Kidney (tissue), 14 donors: ENCODE data around the gene GIMAP8. TPM values are rescaled to one million over a fixed set of nuclear protein-coding genes. Genes with fewer than 3 reads are reported as not detected.

Experiments
- DNase-seq, 5 donors: peaks; one replicate each; pipeline ENCODE4 v3.0.0-alpha.2; 2013 to 2020
- FAIRE-seq: peaks from 2 replicates; lab custom pipeline; 2012; peaks lifted over from hg19 to GRCh38; lab: Jason Lieb, UNC
- H3K27ac ChIP-seq, 2 donors: one replicate each; pipeline ENCODE4 v1.7.0; 2013; ENCODE audit warnings: low read depth in 2 of 2, low read length in 2 of 2, inconsistent platforms in 1 of 2
- H3K27me3 ChIP-seq: one replicate; pipeline ENCODE4 v1.7.1; 2013; ENCODE audit warnings: low read length, inconsistent platforms; ENCODE audit not compliant: control insufficient read depth, insufficient read depth
- H3K36me3 ChIP-seq, 3 donors: one replicate each; pipeline versions ENCODE4 v1.7.0 to v1.7.1; 2013; ENCODE audit warnings: low read length in 3 of 3, control low read depth in 1 of 3, inconsistent platforms in 1 of 3; ENCODE audit not compliant: insufficient read depth in 3 of 3, control insufficient read depth in 2 of 3
- H3K4me1 ChIP-seq, 3 donors: one replicate each; pipeline versions ENCODE4 v1.7.0 to v1.7.1; 2013; ENCODE audit warnings: low read length in 3 of 3, inconsistent platforms in 1 of 3, low read depth in 1 of 3; ENCODE audit not compliant: control insufficient read depth in 2 of 3, insufficient read depth in 2 of 3
- H3K4me3 ChIP-seq, 3 donors: one replicate each; pipeline versions ENCODE4 v1.7.0 to v1.8.1; 2013; ENCODE audit warnings: low read length in 3 of 3, control low read depth in 1 of 3, inconsistent platforms in 1 of 3
- H3K9ac ChIP-seq, 3 donors: one replicate each; pipeline versions ENCODE4 v1.7.0 to v1.7.1; 2013; ENCODE audit warnings: low read length in 3 of 3, control low read depth in 1 of 3, inconsistent platforms in 1 of 3
- H3K9me3 ChIP-seq, 3 donors: one replicate each; pipeline versions ENCODE4 v1.7.0 to v1.7.1; 2013; ENCODE audit warnings: low read length in 3 of 3, control low read depth in 1 of 3, inconsistent platforms in 1 of 3; ENCODE audit not compliant: control insufficient read depth in 2 of 3, insufficient read depth in 1 of 3
- intact Hi-C: fragments of 100-400 bp; cut with DNase I; formaldehyde crosslinking; loops from one replicate; pipeline ENCODE4 v1.11.1; 2022
- polyA plus RNA-seq: library from polyadenylated mRNA; stranded (reverse); fragments of 350-450 nt; fragmentation: Illumina TruSeq; extraction: RNeasy Lipid Tissue Mini Kit (QIAGEN cat#74804); gene quantifications from one replicate; pipeline ENCODE4 v1.2.3, GENCODE V29; 2014; ENCODE audit warnings: low read depth, low replicate concordance; ENCODE audit not compliant: insufficient read depth
- total RNA-seq: library from RNA; stranded (reverse); fragmentation: NEBNext Ultra II Directional; extraction: Animal tissue kit (Norgen Biotek cat#: 25700); gene quantifications from one replicate; pipeline ENCODE4 v1.2.1, GENCODE V29; 2021
- TF ChIP-seq, protein P1 (sequence below): IDR thresholded peaks from 3 replicates; pipeline ENCODE4 v1.5.1; 2012; ENCODE audit warnings: mild to moderate bottlenecking, moderate library complexity, borderline replicate concordance; ENCODE audit not compliant: insufficient read depth; ENCODE audit errors: extremely low read depth
- donor health status: control.
- donor health status: control.
- donor health status: control.
- donor health status: control.
- donor health status: control.
- donor health status: DM: yes; HTN: yes; CAD: no.
- donor health status: Normal renal cell carcinoma (clear cell type).

Gene GIMAP8
- total and polyA plus RNA-seq, 2 donors from 2014 or later: 10.2 to 24.3 TPM

DNA sequence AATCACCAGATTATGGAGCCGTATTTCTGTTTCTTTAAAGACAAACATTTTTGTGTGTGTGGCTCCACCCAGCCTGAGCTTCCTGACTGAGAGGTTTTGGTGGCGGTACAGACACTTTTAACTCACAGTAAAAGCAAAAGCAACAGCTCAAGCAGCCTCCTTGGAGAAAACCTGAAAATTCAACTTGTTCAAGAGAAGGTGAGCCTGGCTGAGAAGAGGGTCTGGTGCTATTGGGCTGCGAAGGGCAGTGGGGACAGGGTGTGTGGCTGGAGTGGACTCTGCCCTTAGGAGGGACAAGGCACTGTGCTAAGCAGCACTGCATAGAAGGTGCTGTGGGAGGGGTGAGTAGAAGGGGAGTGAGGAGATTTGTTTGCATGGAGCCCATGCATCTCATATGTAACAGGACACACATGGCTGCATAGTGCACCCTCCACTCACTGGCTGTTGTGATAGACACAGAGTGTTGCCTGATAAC, 64.4 kb downstream of the GIMAP8 start, which contains the start of gene GIMAP7:
Gene GIMAP7 (plus strand): TSS at position 125 of the 475 bp plus-strand sequence. CDS start 5,103 bp downstream, outside the sequence.
- peak within 1 kb of the TSS; percentile 43 to 72 for H3K27ac ChIP-seq
- FAIRE-seq (no peak), DNase-seq (no peak)
- TF ChIP-seq, protein P1, sequence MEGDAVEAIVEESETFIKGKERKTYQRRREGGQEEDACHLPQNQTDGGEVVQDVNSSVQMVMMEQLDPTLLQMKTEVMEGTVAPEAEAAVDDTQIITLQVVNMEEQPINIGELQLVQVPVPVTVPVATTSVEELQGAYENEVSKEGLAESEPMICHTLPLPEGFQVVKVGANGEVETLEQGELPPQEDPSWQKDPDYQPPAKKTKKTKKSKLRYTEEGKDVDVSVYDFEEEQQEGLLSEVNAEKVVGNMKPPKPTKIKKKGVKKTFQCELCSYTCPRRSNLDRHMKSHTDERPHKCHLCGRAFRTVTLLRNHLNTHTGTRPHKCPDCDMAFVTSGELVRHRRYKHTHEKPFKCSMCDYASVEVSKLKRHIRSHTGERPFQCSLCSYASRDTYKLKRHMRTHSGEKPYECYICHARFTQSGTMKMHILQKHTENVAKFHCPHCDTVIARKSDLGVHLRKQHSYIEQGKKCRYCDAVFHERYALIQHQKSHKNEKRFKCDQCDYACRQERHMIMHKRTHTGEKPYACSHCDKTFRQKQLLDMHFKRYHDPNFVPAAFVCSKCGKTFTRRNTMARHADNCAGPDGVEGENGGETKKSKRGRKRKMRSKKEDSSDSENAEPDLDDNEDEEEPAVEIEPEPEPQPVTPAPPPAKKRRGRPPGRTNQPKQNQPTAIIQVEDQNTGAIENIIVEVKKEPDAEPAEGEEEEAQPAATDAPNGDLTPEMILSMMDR: no peak
- peak within 1 kb of the TSS in 2 of 3 donors; percentile 30 to 56 for H3K9ac ChIP-seq
- no peaks in the 10 kb centered on the region for H3K36me3 ChIP-seq
- no peaks in the 10 kb centered on the region for H3K27me3 ChIP-seq
- intact Hi-C loops: no loop called here
- no peaks in the 10 kb centered on the region for H3K9me3 ChIP-seq
- peak within 1 kb of the TSS; percentile 7 to 67 (median 61) for H3K4me3 ChIP-seq
- H3K4me1 ChIP-seq: no peaks in the 10 kb centered on the region

DNA sequence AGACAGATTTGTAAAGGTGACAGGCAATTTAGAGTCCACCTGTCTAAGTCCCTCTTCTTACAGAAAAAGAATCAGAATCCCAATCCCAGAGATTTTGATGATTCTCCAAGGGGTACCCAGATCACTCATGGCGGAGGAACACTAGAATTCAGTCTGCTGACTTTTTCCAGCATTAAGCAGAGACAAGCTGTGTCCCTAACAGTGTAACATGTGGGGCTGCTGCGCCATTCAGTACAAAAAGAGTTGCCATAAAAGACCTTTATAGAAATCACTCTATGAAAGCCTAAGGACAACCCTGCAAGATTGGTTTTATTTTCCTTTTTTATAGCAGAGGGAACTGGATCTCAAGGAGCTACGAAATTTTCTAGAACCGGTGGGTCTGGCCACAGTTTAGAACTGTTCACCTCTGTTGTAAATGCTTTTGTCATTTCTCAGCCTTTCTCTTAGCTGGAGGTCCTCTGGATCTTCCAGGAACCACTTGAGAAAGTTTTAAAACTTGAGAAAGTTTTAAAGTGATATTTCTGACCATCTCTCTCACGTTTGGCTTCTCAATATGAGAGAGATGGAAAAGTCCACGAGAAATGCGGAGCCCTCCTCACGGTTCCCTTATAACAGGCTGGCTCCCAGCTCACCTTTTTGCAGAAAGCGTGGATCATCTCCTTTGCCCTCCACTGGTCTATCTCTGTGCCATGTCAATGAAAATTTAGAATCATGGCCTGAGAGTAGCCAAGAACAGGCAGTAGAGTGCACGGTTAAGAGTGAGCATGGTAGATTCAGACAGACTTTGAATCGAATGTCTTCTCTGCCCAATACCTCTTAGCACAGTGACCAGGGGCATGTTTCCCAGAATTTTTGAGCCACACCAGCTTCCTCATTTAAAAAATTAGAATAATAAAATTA, 65.1 kb downstream of the GIMAP8 start:
- intact Hi-C loops: no loop called here
- Histone ChIP-seq H3K36me3 (no peaks in the 10 kb centered on the region), H3K27ac (peak overlapping the region; percentile 43 to 72), H3K9ac (peak overlapping the region in 2 of 3 donors; percentile 30 to 56), H3K27me3 (no peaks in the 10 kb centered on the region), H3K4me3 (peak overlapping the region; percentile 7 to 67 (median 61)), H3K9me3 (no peaks in the 10 kb centered on the region), H3K4me1 (no peaks in the 10 kb centered on the region)
- FAIRE-seq: no peak
- TF ChIP-seq, protein P1: no peak
- no peak for DNase-seq

DNA sequence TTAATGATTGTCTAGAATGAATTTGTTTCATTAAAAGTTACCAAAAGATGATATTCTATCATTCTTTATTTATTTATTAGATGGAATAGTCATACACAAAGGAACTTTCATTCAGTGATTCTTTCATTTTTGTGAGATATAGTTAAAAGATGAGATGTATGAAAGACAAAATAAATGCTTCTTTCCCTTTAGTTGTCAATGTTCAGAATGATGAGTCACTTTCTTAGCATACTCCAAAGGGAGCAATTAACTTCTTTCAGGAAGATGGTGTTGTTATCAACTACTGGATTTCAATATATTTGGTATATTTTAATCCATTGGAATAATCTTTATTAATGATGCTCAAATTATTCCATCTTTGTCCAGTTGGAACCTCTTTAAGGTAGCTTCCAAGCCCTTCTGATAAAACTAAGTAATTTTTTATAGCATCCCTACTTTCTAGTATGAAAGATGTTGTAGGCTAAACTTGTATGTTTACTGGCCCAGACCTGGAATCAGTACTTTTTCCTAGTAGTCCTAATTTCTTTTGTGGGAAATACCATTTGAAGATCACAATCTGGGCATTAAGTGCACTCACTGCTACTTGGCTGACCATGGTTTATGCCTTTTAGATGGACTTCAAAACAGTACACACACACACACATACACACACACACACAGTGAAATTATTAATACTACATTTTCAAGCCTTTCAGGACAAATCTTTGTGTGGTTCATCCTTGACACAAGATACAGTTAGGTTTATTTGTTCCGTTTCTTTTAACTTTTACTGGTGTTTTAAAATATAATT, 66.7 kb downstream of the GIMAP8 start:
- Histone ChIP-seq H3K4me1 (no peaks in the 10 kb centered on the region), H3K9me3 (no peaks in the 10 kb centered on the region), H3K4me3 (peak overlapping the region; percentile 13 to 67 (median 61)), H3K27ac (peak overlapping the region in 1 of 2 donors; percentile 48), H3K36me3 (no peaks in the 10 kb centered on the region), H3K9ac (peak overlapping the region in 1 of 3 donors; percentile 22), H3K27me3 (no peaks in the 10 kb centered on the region)
- FAIRE-seq (no peak), DNase-seq (no peak)
- intact Hi-C loops: no loop called here
- TF ChIP-seq, protein P1: no peak
